MM.1S (cell line): ENCODE measurements around the gene N4BP2L2.

Experiments
- DNase-seq: peaks from one replicate; pipeline ENCODE4 v3.0.0-alpha.2; 2015
- H2AFZ ChIP-seq: fragments of 300-600 bp; sonication (generic); 2 replicates; pipeline ENCODE4 v1.6.0; 2016; ENCODE audit warnings: antibody characterized with exemption, low read length
- H3F3A ChIP-seq: fragments of 300-600 bp; sonication (generic); 2 replicates; pipeline ENCODE4 v1.6.1; 2016; ENCODE audit warnings: mild to moderate bottlenecking, antibody characterized with exemption, low read length, moderate library complexity, mixed read lengths; ENCODE audit not compliant: insufficient read depth
- H3K27ac ChIP-seq: fragments of 300-600 bp; sonication (generic); 2 replicates; pipeline ENCODE4 v1.5.1; 2016; ENCODE audit warnings: mild to moderate bottlenecking, low read length
- H3K27me3 ChIP-seq: fragments of 300-600 bp; sonication (generic); replicated peaks from 2 replicates; pipeline ENCODE4 v1.6.0; 2016; ENCODE audit warnings: low read length; ENCODE audit not compliant: insufficient read depth
- H3K36me3 ChIP-seq: fragments of 300-600 bp; sonication (generic); replicated peaks from 2 replicates; pipeline ENCODE4 v1.6.1; 2016; ENCODE audit warnings: mild to moderate bottlenecking, low read length, mixed read lengths; ENCODE audit not compliant: insufficient read depth
- H3K4me1 ChIP-seq: fragments of 300-600 bp; sonication (generic); 2 replicates; pipeline ENCODE4 v1.6.1; 2016; ENCODE audit warnings: low read length, mixed read lengths
- H3K4me2 ChIP-seq: fragments of 300-600 bp; sonication (generic); 2 replicates; pipeline ENCODE4 v1.6.0; 2016; ENCODE audit warnings: low read depth, low read length
- H3K4me3 ChIP-seq: fragments of 300-600 bp; sonication (generic); 2 replicates; pipeline ENCODE4 v1.5.1; 2016; ENCODE audit warnings: low read length, mixed read lengths
- H3K79me2 ChIP-seq: fragments of 300-600 bp; sonication (generic); 2 replicates; pipeline ENCODE4 v1.6.1; 2016; ENCODE audit warnings: mixed run types, low read length, mixed read lengths
- H3K9ac ChIP-seq: fragments of 300-600 bp; sonication (generic); 2 replicates; pipeline ENCODE4 v1.6.1; 2016; ENCODE audit warnings: low read length, mixed read lengths
- H3K9me2 ChIP-seq: fragments of 300-600 bp; sonication (generic); replicated peaks from 2 replicates; pipeline ENCODE4 v1.6.1; 2016; ENCODE audit warnings: mild to moderate bottlenecking, low read length, mixed read lengths; ENCODE audit not compliant: insufficient read depth
- H3K9me3 ChIP-seq: fragments of 300-600 bp; sonication (generic); replicated peaks from 2 replicates; pipeline ENCODE4 v1.6.1; 2016; ENCODE audit warnings: mild to moderate bottlenecking, low read length, mixed read lengths; ENCODE audit not compliant: insufficient read depth
- H4K20me1 ChIP-seq: fragments of 300-600 bp; sonication (generic); 2 replicates; pipeline ENCODE4 v1.6.1; 2016; ENCODE audit warnings: mild to moderate bottlenecking, low read length, moderate library complexity, mixed read lengths; ENCODE audit not compliant: insufficient read depth
- CTCF ChIP-seq: fragments of 300-600 bp; sonication (generic); IDR thresholded peaks from 2 replicates; pipeline ENCODE4 v1.5.1; 2016; ENCODE audit warnings: antibody characterized with exemption, low read length, mixed read lengths
- EZH2 ChIP-seq: fragments of 300-600 bp; sonication (generic); optimal IDR thresholded peaks from 2 replicates; pipeline ENCODE3; 2017; ENCODE audit warnings: low read depth, mild to moderate bottlenecking, antibody characterized with exemption, low read length, mixed read lengths
- EZH2phosphoT487 ChIP-seq: fragments of 300-600 bp; sonication (generic); IDR thresholded peaks from 2 replicates; pipeline ENCODE4 v1.6.1; 2018; ENCODE audit warnings: antibody characterized with exemption, low read length

N4BP2L2 gene

GRCh38 chr13:32409561-32410421 is 128.8 kb downstream of the N4BP2L2 start:
- TF ChIP-seq CTCF (no peak), EZH2phosphoT487 (no peak), EZH2 (no peak)
- no peak overlapping the region for H3K4me3 ChIP-seq
- no peaks in the 10 kb centered on the region for H3K9me2 ChIP-seq
- H3F3A ChIP-seq: no peaks in the 10 kb centered on the region
- H3K4me2 ChIP-seq: no peak overlapping the region
- no peaks in the 10 kb centered on the region for H3K9me3 ChIP-seq
- no peaks in the 10 kb centered on the region for H3K27me3 ChIP-seq
- no peaks in the 10 kb centered on the region for H3K36me3 ChIP-seq
- no peaks in the 10 kb centered on the region for H4K20me1 ChIP-seq
- H3K27ac ChIP-seq: no peak overlapping the region
- no peak for DNase-seq
- H3K79me2 ChIP-seq: peaks cover 3% of the 10 kb centered on the region; the same call in 1 of the 2 replicates
- no peak overlapping the region for H2AFZ ChIP-seq
- H3K4me1 ChIP-seq: no peaks in the 10 kb centered on the region
- H3K9ac ChIP-seq: no peak overlapping the region

GRCh38 chr13:32409001-32409313 is 129.6 kb downstream of the N4BP2L2 start:
- Histone ChIP-seq H3K27ac (no peak overlapping the region), H3K9ac (no peak overlapping the region), H3K9me2 (no peaks in the 10 kb centered on the region), H3K9me3 (no peaks in the 10 kb centered on the region), H4K20me1 (no peaks in the 10 kb centered on the region), H3K36me3 (no peaks in the 10 kb centered on the region), H3K27me3 (no peaks in the 10 kb centered on the region), H3F3A (no peaks in the 10 kb centered on the region), H3K79me2 (peaks cover 3% of the 10 kb centered on the region; the same call in 1 of the 2 replicates), H3K4me2 (no peak overlapping the region), H3K4me3 (no peak overlapping the region), H3K4me1 (no peaks in the 10 kb centered on the region), H2AFZ (no peak overlapping the region)
- DNase-seq: no peak
- no peak for TF ChIP-seq EZH2phosphoT487
- TF ChIP-seq CTCF: no peak

GRCh38 chr13:32408296-32409000 is 130.1 kb downstream of the N4BP2L2 start:
- Histone ChIP-seq H3K27me3 (no peaks in the 10 kb centered on the region), H3K27ac (no peak overlapping the region), H4K20me1 (no peaks in the 10 kb centered on the region), H3K79me2 (peaks cover 3% of the 10 kb centered on the region; the same call in 1 of the 2 replicates), H3K9me2 (no peaks in the 10 kb centered on the region), H3K4me2 (no peak overlapping the region), H3K4me3 (no peak overlapping the region), H3K36me3 (no peaks in the 10 kb centered on the region), H2AFZ (no peak overlapping the region), H3F3A (no peaks in the 10 kb centered on the region), H3K9ac (no peak overlapping the region), H3K4me1 (no peaks in the 10 kb centered on the region), H3K9me3 (no peaks in the 10 kb centered on the region)
- TF ChIP-seq EZH2phosphoT487: no peak
- no peak for TF ChIP-seq CTCF
- no peak for TF ChIP-seq EZH2
- no peak for DNase-seq
